Measurements from ENCODE around the gene TMEM186.
"Not testable (repeated sequence)": the region's sequence is repeated elsewhere in the genome, so short reads cannot be mapped to it uniquely, and the experiment has no call there.

The TMEM186 gene, protein sequence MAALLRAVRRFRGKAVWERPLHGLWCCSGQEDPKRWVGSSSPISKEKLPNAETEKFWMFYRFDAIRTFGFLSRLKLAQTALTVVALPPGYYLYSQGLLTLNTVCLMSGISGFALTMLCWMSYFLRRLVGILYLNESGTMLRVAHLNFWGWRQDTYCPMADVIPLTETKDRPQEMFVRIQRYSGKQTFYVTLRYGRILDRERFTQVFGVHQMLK

DNA sequence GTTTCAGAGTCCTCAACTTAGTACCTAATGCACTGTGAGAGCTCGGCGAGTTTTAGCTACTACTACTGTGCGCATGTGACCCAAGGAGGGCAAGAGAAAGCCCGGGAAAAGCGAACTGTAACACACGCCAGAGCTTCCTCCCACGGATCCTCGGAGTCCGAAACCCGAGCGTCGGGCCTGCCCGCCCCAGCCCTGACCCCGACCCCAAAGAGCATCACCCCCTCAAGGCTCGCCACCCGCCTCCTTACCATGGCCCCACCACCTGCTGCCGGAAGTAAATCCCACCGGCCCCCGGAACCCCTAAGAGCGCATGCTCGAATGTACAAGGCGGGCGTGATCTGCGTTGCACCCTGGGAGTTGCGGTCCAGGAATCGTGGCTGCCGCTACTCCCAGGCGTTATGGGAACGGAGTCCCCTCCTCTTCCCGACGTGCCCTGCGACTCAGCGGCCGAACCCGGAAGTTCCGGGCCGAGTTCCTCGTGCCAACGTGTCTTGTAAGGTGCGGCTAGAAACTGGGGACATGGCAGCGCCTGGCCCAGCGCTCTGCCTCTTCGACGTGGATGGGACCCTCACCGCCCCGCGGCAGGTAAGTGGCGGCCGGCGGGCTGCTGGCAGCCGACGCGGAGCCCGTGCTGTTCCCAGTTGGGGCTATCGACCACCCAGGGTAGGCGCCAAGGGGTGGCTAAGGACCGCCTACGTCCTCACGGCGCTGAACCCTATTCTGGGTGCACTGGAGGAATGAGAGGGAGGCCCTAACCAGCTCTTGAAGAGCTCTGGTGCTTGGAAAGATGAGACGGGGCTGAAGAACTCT is at the start of gene TMEM186, which contains the start of gene PMM2:
Gene TMEM186 (minus strand): TSS at position 276 of the 810 bp plus-strand sequence. CDS start 25 bp downstream, at position 251.
Gene PMM2 (plus strand): TSS at position 476 of the 810 bp plus-strand sequence. CDS start 44 bp downstream, at position 520.
- peak; percentile 94 for DNase-seq (ENCODE audit: low read depth)

DNA sequence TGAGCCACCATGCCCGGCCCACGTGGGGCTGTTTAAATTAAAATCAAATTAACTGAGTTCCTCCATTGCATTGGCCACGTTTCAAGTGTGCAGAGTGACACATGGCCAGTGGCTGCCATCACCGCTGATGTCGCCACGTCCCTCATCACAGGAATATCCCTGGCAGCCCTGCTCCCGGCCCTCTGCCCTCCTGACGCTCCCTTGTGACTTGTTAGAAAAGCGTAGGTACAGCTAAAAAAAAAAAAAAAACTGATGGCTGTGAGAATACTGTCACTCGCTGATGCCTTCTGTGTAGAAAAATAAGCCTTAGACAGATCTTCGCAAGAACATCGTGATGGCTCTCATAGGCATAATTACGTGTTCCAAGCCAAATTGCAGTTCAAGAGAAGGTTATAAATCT is 49.7 kb upstream of the TMEM186 start:
- no peak for DNase-seq (ENCODE audit: low read depth)

DNA sequence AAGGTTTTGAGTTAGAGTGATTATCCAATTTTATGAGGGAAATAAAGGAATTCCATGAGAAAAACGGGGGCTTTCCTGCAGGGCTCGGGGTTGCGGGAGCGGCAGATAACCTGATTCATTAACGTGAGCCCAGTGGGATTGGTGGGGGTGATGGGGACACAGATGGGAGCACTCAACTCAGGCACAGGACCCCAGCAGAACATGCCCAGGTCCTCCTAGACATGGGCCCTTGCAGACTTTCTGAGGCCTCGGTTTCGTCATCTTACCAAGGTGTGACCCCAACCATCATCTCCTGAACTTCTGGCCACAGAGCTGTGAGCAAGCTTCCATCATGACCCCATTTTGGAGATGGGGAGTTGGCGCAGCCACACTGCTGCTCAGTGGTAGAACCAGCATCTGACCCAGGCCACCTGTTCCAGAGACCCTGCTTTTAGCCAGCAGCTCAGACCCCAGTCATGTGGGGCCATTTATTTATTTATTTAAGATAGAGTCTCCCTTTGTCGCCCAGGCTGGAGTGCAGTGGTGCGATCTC is 49.0 kb upstream of the TMEM186 start:
- DNase-seq (ENCODE audit: low read depth), result no peak

DNA sequence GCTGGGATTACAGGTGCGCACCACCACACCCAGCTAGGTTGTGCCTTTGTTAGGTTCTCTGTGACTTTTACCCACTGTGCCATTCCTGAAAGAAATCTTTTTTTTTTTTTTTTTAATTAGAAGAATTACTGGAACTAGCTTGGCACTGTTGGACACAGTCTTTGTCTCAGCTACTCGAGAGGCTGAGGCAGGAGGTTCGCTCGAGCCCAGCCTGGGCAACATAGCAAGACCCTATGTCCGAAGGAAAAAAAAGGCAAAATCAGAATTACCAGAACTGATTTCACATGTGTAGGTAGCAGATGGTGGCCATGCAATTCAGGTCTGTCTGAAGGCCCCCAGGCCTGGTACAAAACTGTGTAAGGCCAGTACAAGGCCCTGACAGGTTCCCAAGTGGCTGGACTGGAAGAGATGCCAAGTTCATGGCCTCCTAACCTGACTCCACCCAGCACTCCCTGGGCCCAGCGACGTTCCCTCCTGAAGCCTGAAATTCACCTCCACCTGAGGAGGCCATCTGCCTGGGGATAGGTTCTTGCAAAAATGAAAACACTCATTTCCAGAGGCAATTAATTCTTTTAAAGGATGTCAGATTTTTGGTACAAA is 48.4 kb upstream of the TMEM186 start:
- no peak for DNase-seq (ENCODE audit: low read depth)

DNA sequence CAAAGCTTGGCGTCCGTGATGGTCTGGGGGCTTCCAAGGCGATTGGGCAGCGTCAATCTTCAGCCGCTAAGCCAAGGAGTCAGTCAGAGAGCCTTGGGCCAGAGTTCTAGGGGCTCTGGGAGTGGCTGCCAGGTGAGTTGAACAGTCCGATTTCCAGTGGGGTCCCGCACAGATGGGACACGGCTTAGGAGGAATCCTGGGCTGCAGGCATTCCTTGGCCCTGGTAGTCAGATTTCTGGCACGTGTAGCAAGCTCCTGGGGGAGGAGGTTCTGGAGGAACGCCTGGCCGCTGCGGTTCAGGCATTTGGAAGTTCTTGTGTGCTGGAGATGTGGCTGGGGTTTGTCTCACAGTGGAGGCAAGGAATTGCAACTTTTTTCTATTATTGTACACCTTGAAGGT is 45.9 kb upstream of the TMEM186 start:
- DNase-seq (ENCODE audit: low read depth), result not testable (repeated sequence)

DNA sequence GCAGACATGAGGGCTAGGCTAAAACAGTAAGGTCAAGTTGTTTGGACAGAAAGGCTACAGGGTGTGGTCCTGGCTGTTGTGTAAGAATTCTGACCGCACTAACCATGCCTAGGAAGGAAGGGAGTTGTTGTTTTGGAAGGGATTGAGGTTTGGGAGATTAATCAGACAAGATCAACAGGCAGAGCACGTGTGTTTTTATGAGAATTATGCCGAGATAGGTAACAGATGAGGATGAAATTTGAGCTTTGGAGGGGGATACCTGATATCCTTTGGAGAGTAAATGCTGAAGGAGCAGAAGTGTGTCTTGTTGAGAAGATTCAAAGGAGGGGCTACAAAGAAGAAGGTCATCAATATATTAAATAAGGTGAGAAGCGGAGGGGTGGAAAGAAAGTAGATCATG is 44.6 kb upstream of the TMEM186 start:
- DNase-seq (ENCODE audit: low read depth), result not testable (repeated sequence)

DNA sequence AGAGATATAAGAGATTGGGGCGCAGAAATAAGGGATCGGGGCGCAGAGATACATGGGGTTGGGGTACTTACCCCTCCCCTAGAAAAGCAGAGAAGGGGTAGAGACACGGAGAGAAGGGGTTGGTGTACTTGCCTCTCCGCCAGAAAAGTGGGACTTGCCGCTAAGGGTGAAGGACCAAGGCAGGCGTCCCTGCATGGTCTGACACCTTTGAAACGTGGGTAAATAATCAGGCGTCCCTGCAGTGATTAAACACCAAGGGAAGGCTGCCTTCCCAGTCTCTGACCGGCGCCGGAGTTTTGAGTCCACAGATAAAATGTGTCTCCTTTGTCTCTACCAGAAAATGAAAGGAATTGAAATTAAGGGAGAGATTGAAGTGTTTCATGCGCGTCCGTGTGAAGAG is 40.2 kb upstream of the TMEM186 start:
- not testable (repeated sequence) for DNase-seq (ENCODE audit: low read depth)

DNA sequence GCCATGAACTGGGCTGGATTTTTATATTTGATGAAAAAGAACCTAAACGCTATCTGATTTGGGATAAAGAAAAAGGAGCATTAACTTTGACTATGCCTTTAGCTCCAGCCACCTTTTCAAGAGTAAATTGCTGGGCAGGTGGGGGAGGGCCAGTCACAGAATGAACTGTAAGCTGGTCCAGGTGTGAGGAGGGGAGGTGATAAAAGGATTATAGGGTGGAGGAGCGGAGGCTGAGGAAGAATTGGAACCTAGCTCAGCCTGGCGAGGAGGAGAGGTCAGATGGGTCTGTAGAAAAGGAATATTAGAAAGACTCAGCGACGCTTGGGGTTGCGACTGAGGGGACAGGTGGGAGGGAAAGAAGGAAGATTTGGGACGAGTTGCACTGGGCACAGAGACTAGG is 39.4 kb upstream of the TMEM186 start:
- DNase-seq (ENCODE audit: low read depth), result not testable (repeated sequence)

DNA sequence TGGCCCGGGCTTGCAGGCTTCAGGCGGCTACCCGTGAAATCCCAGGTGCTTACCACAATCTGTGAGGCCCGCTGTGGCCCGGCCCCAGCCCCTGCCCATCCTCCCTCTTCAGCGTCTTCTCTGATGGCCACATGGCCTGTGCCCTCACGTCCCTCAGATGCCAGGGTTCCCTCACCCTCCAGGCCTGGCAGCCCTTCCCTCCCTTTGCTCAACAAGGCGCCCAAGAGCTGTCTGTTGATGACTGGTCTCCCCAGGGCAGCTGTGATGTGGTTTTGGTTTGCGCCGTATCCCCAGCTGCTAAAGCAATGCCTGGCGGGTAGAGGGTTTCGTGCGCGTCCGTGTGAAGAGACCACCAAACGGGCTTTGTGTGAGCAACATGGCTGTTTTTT is 35.3 kb upstream of the TMEM186 start:
- DNase-seq (ENCODE audit: low read depth), result no peak

DNA sequence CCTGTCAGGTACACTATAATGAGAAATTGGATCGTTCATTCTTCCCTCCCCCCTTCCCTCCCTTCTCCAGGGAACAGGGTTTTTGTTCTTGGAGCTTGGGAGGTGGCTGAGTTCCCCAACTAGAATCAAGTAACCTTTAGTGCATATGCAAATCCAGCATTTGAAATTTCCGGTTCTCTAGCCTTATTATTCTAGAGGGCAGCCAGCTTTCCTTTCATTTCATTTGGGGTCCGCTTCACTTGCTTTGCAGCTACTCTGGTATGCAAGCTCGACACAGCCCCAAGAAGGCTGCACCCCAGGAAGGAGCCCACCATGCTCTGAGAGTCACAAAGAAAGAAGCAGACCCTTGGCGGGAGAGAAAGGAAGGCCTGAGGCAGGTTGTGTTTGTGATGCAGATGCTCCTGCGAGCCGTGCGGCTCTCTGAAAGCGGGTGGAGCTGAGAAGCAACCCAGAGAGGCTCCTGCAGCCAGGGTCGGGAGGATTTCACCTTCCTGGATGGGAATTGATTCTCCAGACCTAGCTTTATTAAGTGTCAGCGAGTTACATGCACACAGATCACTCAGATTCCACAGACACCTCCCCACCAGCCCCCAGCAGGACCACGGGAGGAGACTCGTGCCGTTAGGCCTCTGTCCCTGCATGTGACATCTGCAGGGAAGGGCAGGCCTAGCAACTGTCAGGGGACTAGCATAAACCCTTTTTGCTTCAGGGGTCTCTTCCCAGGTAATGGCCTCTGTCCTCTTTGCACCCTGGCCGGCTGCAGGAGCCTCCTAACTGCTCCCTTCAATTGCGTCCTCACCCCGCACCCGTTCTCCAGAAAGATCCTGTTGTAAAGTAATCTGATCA is 34.7 kb upstream of the TMEM186 start:
- DNase-seq (ENCODE audit: low read depth), result no peak

DNA sequence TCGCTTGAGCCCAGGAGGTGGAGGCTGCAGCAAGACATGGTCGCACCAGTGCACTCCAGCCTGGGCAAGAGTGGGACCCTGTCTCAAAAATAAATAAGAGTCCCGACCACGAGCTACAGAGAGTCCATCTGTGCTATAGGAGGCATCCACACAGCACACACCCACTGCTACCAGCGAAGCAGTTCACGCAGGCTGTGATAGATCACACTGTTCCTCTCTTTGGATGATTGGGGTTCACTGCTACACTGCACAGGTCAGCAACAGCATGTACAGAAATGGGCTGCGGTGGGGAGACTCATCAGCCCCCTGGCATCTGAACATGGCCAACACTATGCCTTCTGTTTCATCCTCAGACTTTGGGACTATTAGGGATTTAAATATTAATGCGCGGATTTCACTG is 34.0 kb upstream of the TMEM186 start:
- DNase-seq (ENCODE audit: low read depth), result no peak

DNA sequence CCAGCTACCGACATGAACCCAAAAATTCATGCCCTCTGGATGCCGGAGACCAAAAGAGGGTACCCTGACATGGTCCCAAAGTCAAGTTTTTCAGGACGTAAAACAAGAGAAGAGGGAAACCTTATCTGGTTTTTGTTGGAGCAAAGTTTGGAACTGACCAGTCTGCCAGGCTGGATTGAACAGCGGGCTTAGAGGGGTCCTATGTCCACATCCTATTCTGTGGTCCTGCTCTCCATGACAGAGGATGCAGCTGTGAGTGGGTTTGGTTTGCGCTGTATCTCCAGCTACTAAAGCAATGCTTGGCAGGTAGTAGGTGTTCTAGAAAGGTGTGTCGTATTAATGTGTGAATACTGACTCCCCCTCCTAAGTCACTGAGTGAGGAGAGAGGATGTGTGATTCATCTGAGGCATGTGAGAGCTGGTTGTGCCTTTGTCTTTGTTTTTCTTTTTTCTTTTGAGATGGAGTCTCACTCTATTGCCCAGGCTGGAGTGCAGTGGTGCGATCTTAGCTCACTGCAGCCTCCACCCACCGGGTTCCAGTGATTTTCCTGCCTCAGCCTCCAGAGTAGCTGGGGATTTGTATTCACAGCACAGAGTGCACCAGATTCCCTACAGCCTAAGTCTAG is 31.2 kb upstream of the TMEM186 start:
- no peak for DNase-seq (ENCODE audit: low read depth)

DNA sequence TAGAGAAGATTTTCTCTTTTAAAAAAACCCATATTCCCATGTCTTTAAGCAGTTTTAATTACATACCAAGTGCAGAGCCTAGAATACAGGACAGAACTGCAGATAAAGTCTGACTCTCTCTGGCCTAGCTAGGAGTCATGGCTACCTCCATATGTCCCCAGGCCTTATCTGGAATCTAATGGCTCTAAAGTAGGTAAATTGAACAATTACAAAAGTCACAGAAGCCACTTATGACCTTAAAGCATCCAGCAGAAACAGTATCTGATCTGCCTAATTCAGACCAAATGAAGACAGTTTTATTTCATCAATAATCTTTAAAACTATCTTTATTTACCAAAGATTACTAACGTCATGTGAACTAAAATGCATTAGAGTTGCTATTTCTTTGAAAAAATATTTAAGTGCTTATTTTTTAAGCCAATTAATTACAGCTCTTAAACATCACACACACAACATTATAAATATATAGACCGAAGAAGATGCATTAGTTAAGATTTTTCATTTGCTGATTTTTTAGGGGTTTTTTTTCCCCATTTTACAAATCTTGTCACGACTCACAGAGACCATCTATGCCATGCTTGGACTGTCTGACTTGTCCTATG is 28.9 kb upstream of the TMEM186 start:
- DNase-seq (ENCODE audit: low read depth), result no peak

DNA sequence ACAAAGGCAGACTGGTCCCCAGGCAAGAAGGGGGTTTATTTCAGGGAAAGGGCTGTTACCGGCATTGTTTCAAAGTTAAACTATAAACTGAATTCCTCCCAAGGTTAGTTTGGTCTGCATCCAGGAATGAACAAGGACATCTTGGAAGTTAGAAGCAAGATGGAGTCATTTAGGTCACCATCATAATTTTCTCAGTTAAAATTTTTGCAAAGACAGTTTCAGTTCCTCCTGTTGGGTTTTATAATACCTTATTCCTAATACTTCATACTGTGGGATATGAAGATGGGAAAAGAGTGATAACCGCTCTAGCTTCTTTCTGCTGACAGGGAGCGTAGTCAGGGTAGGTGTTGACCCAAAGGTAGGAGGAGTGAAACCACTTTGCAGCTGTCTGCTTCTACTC is 25.0 kb upstream of the TMEM186 start:
- DNase-seq (ENCODE audit: low read depth), result no peak

DNA sequence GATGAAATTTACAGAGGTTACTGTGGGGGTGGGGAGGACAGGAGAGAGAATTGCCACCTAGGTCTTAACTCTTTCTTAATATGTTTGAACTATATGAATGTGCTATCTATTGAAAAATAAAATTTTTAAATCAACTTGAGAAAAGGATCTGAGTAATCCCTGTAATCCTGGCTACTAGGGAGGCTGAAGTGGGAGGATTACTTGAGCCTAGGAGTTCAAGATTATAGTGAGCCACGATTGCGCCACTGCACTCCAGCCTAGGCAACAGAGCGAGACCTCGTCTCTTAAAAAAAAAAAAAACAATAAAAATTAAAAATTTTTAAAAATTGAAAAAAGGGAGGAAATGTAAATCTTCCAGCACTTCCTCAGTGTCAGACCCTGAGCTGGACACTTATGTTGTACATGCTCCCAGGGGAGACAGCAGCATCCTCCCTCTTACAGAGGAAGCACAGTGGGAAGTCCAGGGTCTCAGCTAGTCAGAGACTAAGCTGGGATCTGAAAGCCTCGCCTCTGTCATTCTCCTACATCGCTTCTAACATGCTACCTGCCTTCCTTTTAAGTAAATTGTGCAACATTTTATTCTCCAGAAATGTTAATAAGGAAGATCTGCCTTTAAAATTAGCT is 22.1 kb upstream of the TMEM186 start:
- no peak for DNase-seq (ENCODE audit: low read depth)

DNA sequence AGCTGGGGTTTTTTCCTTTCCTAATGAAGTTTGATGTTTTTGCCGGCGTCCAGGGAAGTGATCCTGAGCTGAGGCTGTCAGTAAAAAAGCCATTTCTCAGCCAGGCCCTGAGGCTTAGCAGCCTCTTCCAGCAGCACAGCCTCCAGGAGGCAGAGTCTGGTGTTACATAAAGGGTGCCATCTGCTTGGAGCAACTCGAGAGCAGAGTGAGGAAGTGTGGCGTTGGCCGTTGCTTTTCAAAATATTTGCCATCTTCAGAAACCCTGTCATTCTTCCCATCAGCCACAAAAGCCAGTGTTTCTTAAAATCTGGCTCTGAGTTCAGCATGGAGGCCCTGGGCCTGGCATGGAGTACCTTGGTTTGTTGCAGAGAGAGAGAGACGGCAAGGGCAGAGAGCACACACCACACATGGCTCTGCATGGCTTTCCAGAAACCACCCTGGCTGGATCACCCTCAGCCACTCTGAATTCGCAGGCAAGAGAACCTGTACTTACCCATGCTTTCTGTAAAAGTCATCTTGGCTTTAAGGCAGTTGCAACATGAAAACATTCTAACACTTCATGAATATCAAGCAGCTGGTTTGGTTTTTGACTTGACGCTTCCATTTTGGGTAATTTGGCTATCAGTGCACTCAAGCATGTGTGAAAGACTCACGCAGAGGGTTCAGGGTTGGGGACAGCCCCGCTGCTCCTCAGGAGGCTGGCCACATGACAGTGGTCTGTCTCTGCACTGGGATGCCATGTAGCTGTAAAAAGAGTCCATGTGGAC is 21.2 kb upstream of the TMEM186 start:
- DNase-seq (ENCODE audit: low read depth), result no peak

DNA sequence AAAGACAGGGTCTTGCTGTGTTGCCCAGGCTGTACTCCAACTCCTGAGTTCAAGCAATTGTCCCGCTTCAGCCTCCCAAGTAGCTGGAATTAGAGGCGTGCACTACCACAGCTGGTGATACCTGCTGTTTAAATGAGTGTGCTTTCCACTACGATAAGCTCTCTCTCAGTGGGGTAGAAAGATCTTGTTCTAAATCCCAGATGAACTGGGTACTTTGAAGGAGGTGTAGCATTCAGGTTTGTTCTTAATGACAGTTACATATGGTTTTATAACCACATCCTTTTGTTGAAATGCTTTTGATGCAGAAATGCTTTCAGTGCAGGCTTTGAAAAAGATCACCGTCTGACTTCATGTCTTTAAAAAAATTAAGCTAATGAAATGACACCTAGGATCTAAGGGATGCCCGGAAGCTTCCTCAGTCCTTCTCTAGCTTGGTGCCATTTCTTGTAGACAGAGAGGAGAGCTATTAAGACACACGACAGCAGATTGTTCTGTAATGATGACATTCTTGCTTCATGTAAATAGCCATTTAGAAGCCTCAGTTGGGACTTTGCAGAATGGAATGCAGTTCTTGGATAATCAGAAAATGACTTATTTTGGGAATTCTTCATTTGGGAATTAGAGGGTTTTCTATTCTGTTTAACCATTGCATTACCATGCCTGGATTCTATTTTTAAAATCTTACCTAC is 19.7 kb upstream of the TMEM186 start:
- DNase-seq (ENCODE audit: low read depth), result no peak

DNA sequence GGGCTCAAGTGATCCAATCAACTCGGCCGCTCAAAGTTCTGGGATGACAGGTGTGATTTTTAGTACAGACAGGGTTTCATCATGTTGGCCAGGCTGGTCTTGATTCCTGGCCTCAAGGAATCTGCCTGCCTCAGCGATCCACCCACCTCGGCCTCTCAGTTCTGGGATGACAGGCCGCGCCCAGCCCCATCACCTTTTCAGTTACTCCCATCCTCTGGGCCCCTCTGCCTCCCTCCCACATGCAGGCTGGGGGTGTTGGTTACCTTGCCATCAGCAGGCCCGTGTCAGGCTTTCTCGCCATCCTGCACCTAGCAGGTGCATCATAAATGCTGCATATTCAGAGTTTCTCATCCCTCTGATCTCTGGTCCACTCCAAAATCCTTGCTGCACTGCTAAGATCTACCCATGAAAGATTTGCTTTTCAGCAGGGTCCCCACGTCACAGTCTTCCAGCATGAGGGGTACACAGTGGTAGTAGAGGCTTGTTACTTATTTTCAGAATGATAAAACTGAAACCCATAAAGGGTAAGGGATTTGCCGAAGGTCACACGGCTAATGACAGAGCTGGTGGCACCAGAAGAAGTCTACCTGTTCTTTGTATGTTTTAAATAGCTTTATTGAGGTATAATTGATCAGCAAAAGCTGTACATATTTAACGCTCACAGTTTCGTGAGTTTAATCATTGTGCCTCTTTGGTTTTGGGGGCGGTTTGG is 16.8 kb upstream of the TMEM186 start:
- no peak for DNase-seq (ENCODE audit: low read depth)
